Measurements from ENCODE around the gene MAPKBP1. TPM values are rescaled to one million over a fixed set of nuclear protein-coding genes. Genes with fewer than 3 reads are reported as not detected.

MAPKBP1 gene
- total RNA-seq, 4 donors from 2014 or later, result 4.2 to 8.4 (median 5.4) TPM

DNA sequence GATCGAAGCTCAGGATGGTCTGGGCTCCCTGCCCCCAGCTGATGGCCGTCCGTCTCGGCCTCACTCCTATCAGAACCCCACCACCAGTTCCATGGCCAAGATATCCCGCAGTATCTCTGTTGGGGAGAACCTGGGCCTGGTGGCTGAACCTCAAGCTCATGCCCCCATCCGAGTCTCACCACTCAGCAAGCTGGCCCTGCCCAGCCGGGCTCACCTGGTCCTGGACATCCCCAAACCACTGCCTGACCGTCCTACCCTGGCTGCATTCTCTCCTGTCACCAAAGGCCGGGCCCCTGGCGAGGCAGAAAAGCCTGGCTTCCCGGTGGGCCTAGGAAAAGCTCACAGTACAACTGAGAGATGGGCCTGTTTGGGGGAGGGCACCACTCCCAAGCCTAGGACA lies 49.2 kb downstream of the MAPKBP1 start:
- intact Hi-C loops (cut with DNase I; ENCODE audit: low total_unique reads) (no loop called here), in situ Hi-C loops (cut with MboI; ENCODE audit: low sequenced_read_pairs in 4 of 4) (loop anchor here in 1 of 4 donors (25.0 kb wide), 1 partner anchor 211 kb away; no protein-coding TSS in a partner anchor)
- Histone ChIP-seq H3K4me1 (peaks cover 7 to 8% of the 10 kb centered on the region in 2 donors), H3K4me3 (no peak overlapping the region), H3K36me3 (peaks cover 0 to 60% of the 10 kb centered on the region in 2 donors), H3K27ac (no peak overlapping the region), H3K27me3 (no peaks in the 10 kb centered on the region), H3K9me3 (no peaks in the 10 kb centered on the region)
- ATAC-seq, result no peak
- DNase-seq, result no peak
- TF ChIP-seq POLR2A (IDR thresholded peaks at IDR 0.05), result no peak
- TF ChIP-seq, protein P1, sequence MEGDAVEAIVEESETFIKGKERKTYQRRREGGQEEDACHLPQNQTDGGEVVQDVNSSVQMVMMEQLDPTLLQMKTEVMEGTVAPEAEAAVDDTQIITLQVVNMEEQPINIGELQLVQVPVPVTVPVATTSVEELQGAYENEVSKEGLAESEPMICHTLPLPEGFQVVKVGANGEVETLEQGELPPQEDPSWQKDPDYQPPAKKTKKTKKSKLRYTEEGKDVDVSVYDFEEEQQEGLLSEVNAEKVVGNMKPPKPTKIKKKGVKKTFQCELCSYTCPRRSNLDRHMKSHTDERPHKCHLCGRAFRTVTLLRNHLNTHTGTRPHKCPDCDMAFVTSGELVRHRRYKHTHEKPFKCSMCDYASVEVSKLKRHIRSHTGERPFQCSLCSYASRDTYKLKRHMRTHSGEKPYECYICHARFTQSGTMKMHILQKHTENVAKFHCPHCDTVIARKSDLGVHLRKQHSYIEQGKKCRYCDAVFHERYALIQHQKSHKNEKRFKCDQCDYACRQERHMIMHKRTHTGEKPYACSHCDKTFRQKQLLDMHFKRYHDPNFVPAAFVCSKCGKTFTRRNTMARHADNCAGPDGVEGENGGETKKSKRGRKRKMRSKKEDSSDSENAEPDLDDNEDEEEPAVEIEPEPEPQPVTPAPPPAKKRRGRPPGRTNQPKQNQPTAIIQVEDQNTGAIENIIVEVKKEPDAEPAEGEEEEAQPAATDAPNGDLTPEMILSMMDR (IDR thresholded peaks at IDR 0.05 in 4 of 5, conservative IDR thresholded peaks at IDR 0.05 in 1 of 5), result no peak

DNA sequence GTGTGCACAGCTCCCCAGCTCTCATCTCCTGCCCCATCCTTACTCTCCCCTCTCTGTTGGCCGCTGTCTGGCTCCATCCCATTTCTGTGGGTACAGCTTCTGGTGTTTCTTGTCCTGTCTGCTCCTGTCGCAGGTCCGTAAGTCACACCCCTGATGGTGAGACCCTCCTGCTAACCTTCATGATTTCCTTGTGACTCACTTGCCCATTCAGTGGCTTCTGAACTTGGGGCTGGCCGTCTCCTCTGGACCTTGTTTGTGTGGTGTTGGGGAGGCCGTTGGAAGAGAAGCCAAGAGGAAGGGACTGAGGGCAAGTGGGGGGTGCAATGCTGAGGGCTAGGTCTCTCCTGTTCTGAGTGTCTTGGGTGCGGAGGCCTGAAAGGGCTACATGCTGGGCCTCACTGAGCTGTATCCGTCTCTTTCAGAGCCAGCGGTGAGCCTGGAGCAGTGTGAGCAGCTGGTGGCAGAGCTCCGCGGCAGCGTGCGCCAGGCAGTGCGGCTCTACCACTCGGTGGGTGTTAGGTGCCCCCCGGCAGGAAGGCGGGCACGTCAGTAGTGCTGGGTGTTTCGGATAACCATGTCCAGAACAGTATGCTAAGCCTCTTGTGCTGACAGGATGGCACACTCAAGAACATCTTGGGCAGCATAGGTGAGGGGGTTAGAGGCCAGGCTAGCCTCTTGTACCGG lies 49.9 kb downstream of the MAPKBP1 start:
- DNase-seq (no peak), ATAC-seq (no peak)
- Histone ChIP-seq H3K4me1 (peaks cover 14 to 15% of the 10 kb centered on the region in 2 donors), H3K9me3 (no peaks in the 10 kb centered on the region), H3K27me3 (no peaks in the 10 kb centered on the region), H3K27ac (no peak overlapping the region), H3K4me3 (no peak overlapping the region), H3K36me3 (peaks cover 0 to 53% of the 10 kb centered on the region in 2 donors)
- TF ChIP-seq, protein P1 (IDR thresholded peaks at IDR 0.05 in 4 of 5, conservative IDR thresholded peaks at IDR 0.05 in 1 of 5), result no peak
- no peak for TF ChIP-seq POLR2A (IDR thresholded peaks at IDR 0.05)
- in situ Hi-C loops (cut with MboI; ENCODE audit: low sequenced_read_pairs in 4 of 4) (loop anchor here in 1 of 4 donors (25.0 kb wide), 1 partner anchor 212 kb away; no protein-coding TSS in a partner anchor), intact Hi-C loops (cut with DNase I; ENCODE audit: low total_unique reads) (no loop called here)

DNA sequence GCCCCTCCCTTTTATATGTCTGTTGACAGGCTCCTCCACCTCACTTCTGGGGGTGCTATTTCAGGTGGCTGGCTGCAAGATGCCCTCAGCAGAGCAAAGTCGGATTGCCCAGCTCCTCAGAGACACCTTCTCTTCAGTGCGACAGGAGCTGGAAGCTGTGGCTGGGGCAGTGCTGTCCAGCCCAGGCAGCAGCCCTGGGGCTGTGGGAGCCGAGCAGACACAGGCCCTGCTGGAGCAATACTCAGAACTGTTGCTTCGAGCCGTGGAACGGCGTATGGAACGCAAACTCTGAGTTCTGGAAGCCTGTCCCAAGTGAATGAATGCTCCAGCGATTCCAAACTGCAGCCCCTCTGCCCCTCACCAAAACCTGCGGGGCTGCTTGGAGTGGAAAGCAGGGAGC lies 50.9 kb downstream of the MAPKBP1 start:
- Histone ChIP-seq H3K9me3 (no peaks in the 10 kb centered on the region), H3K36me3 (peaks cover 0 to 45% of the 10 kb centered on the region in 2 donors), H3K27me3 (no peaks in the 10 kb centered on the region), H3K4me1 (peaks cover 15 to 18% of the 10 kb centered on the region in 2 donors), H3K27ac (no peak overlapping the region), H3K4me3 (no peak overlapping the region)
- ATAC-seq (no peak), DNase-seq (no peak)
- TF ChIP-seq POLR2A (IDR thresholded peaks at IDR 0.05), result no peak
- in situ Hi-C loops (cut with MboI; ENCODE audit: low sequenced_read_pairs in 4 of 4), result no loop called here
- intact Hi-C loops (cut with DNase I; ENCODE audit: low total_unique reads), result loop anchor here (5.0 kb wide), 2 partner anchors 53 to 77 kb away; partner anchors contain the start of gene MAPKBP1

DNA sequence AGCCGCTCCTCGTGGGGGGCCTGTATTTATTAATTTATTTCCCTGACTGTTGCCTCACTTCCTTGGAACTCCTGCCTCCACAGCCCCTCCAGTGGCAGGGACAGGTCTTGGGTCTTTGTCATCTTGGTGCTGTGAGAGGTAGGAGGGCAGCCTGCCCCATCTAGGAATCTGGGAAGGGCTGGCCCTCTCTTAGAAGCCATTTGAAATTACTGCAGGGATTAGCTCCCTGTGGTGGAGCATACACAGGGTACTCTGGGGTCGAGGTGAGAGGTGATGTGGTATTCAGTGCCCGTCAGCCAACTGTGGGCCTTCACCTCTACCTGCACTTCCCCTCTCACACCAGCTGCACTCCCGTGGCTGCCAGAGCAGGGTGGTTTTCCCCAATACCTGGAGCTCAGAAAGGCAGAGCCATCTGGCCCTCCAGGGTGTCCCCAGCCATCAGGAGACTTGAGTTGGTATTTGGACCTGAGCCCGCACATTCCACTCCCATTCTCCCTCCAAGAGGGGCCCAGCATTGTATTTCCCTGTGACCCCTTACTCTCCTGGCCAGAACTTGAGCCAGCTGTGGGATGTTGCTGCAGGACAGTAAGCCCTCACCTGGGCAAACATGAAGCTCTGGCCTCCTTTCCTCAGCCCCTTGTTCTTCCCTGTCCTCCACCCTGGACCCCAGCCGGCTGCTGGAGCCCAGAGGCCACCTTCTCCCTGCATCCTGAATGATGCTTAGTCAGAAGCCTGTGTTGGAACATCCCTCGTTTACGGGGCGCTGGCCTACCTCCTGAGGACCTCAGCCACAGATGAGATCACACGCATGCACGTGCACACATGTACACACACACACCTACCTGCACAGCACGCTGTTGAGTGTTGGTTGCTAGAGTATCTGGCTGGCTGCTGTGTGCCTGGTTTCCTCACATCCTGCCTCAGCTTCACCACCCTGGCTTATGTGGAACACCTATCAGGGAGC lies 51.6 kb downstream of the MAPKBP1 start:
- H3K27ac ChIP-seq, result no peak overlapping the region
- no peaks in the 10 kb centered on the region for H3K27me3 ChIP-seq
- in situ Hi-C loops (cut with MboI; ENCODE audit: low sequenced_read_pairs in 4 of 4), result no loop called here
- peaks cover 15 to 18% of the 10 kb centered on the region in 2 donors for H3K4me1 ChIP-seq
- TF ChIP-seq POLR2A (IDR thresholded peaks at IDR 0.05), result no peak
- TF ChIP-seq, protein P1 (IDR thresholded peaks at IDR 0.05 in 4 of 5, conservative IDR thresholded peaks at IDR 0.05 in 1 of 5), result no peak
- H3K9me3 ChIP-seq, result no peaks in the 10 kb centered on the region
- peaks cover 0 to 40% of the 10 kb centered on the region in 2 donors for H3K36me3 ChIP-seq
- intact Hi-C loops (cut with DNase I; ENCODE audit: low total_unique reads), result loop anchor here (5.0 kb wide), 2 partner anchors 54 to 76 kb away; partner anchors contain the start of gene MAPKBP1
- H3K4me3 ChIP-seq, result no peak overlapping the region
- no peak for DNase-seq
- no peak for ATAC-seq
